Lower lobe of right lung (tissue), 2 donors: Measurements from ENCODE around the gene CACNA1C. TPM values are rescaled to one million over a fixed set of nuclear protein-coding genes. Genes with fewer than 3 reads are reported as not detected.

Experiments
- ATAC-seq, 2 donors: fragments of 200-7000 bp; cut with Tn5 transposase; one replicate each; pipeline ENCODE4 v1.9.1; 2020 to 2022; ENCODE audit warnings: mild to moderate bottlenecking in 2 of 2, moderate library complexity in 2 of 2
- DNase-seq: peaks from one replicate; pipeline ENCODE4 v3.0.0-alpha.2; 2020
- H3K27ac ChIP-seq: fragments of 200-600 bp; one replicate; pipeline ENCODE4 v1.8.0; 2022
- H3K27me3 ChIP-seq: fragments of 200-600 bp; one replicate; pipeline ENCODE4 v1.8.0; 2022; ENCODE audit warnings: low read depth
- H3K36me3 ChIP-seq: fragments of 200-600 bp; one replicate; pipeline ENCODE4 v1.8.0; 2022; ENCODE audit warnings: mild to moderate bottlenecking
- H3K4me1 ChIP-seq: fragments of 200-600 bp; one replicate; pipeline ENCODE4 v1.8.0; 2022
- H3K4me3 ChIP-seq: fragments of 200-600 bp; one replicate; pipeline ENCODE4 v1.8.0; 2022; ENCODE audit warnings: mild to moderate bottlenecking
- H3K9me3 ChIP-seq: fragments of 200-600 bp; one replicate; pipeline ENCODE4 v1.8.0; 2022
- intact Hi-C: fragments of 100-400 bp; cut with DNase I; formaldehyde crosslinking; loops from one replicate; pipeline ENCODE4 v1.11.0; 2022
- total RNA-seq: library from RNA; stranded (reverse); fragmentation: NEBNext Ultra II Directional; extraction: Animal tissue kit (Norgen Biotek cat#: 25700); gene quantifications from one replicate; pipeline ENCODE4 v1.2.1, GENCODE V29; 2021
- TF ChIP-seq, protein P1 (sequence below): fragments of 200-600 bp; IDR thresholded peaks from one replicate; pipeline ENCODE4 v1.8.0; 2022; ENCODE audit warnings: antibody characterized with exemption, mild to moderate bottlenecking
- donor health status: DM: no; HTN: yes; CAD: no; lungs with severe emphysema.

The CACNA1C gene
- total RNA-seq, 1 donor from 2014 or later = 8.4 TPM

DNA sequence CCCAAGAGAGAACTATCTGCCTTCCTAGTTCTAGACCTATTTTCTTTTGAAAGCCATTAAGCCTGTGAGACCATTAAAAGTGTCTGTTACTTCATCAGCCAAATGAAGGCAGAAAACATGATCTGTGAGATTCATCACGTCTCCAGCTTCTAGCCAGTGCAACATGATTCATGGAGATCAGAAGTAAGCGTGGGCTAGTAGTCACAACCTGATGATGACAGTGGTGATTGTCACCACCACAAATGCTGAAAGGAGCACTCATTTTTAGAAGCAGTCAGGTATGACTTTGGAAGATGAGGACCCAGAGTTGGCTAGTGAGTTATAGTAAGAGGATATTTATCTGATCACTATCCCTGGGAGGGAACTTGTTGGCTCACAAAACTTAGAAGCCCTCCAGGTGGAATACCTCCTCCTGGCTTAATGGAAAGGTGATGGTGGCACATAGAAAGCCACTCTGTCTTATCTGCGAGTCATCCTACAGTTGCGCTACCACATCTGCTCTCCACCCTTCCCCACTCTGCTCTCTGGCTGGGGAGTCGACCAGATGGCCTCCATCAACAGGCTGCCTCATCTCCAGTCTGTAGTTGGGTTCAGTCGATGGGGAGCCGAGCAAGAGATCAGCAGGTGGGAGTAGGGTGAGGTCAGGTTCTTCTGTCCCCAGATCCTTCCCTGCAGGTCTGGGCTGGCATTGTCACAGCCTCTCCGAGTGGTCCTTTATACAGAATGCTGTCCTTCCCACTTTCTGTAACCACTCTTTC is 424.4 kb downstream of the CACNA1C start:
- intact Hi-C loops = no loop called here
- DNase-seq = no peak
- TF ChIP-seq, protein P1, sequence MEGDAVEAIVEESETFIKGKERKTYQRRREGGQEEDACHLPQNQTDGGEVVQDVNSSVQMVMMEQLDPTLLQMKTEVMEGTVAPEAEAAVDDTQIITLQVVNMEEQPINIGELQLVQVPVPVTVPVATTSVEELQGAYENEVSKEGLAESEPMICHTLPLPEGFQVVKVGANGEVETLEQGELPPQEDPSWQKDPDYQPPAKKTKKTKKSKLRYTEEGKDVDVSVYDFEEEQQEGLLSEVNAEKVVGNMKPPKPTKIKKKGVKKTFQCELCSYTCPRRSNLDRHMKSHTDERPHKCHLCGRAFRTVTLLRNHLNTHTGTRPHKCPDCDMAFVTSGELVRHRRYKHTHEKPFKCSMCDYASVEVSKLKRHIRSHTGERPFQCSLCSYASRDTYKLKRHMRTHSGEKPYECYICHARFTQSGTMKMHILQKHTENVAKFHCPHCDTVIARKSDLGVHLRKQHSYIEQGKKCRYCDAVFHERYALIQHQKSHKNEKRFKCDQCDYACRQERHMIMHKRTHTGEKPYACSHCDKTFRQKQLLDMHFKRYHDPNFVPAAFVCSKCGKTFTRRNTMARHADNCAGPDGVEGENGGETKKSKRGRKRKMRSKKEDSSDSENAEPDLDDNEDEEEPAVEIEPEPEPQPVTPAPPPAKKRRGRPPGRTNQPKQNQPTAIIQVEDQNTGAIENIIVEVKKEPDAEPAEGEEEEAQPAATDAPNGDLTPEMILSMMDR = no peak

GRCh38 chr12:2479851-2480535 is 427.2 kb downstream of the CACNA1C start:
- ATAC-seq (no peak), DNase-seq (no peak)
- Histone ChIP-seq H3K27me3 (peaks cover 4% of the 10 kb centered on the region), H3K9me3 (no peaks in the 10 kb centered on the region), H3K4me3 (no peak overlapping the region), H3K36me3 (no peaks in the 10 kb centered on the region), H3K27ac (no peak overlapping the region), H3K4me1 (no peaks in the 10 kb centered on the region)
- intact Hi-C loops = no loop called here
- TF ChIP-seq, protein P1 = no peak

More for the DNA sequence above, 424.4 kb downstream of the CACNA1C start:
- no peaks in the 10 kb centered on the region for H3K9me3 ChIP-seq
- H3K4me1 ChIP-seq = no peaks in the 10 kb centered on the region
- no peak overlapping the region for H3K4me3 ChIP-seq
- no peaks in the 10 kb centered on the region for H3K36me3 ChIP-seq
- no peak overlapping the region for H3K27ac ChIP-seq
- H3K27me3 ChIP-seq = peaks cover 4% of the 10 kb centered on the region
- ATAC-seq = no peak

DNA sequence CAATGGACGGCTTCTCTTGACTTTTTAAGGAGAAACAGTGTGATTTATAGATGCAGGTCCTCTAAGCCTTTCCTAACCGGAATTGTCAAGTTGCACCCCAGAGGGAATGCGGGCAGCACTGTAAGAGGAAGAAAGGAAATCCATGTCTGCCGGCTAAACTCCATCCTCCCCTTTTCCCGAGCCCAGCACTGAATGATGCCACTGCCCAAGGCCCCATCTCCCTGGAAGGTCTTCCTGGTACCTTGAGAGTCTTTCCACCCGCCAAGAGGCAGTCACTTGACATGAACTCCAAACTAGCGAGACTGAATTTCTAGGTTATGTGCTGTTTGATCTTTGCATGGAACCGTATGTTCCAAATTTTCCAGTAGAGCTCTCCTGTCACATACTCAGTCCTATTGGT is 428.6 kb downstream of the CACNA1C start:
- no peak for DNase-seq
- Histone ChIP-seq H3K4me3 (no peak overlapping the region), H3K27me3 (peaks cover 4% of the 10 kb centered on the region), H3K9me3 (no peaks in the 10 kb centered on the region), H3K27ac (no peak overlapping the region), H3K36me3 (no peaks in the 10 kb centered on the region), H3K4me1 (no peaks in the 10 kb centered on the region)
- intact Hi-C loops = no loop called here
- ATAC-seq = no peak
- TF ChIP-seq, protein P1 = no peak

GRCh38 chr12:2481951-2482350 is 429.2 kb downstream of the CACNA1C start:
- Histone ChIP-seq H3K36me3 (no peaks in the 10 kb centered on the region), H3K4me1 (no peaks in the 10 kb centered on the region), H3K9me3 (no peaks in the 10 kb centered on the region), H3K27ac (no peak overlapping the region), H3K27me3 (peaks cover 4% of the 10 kb centered on the region), H3K4me3 (no peak overlapping the region)
- intact Hi-C loops = no loop called here
- TF ChIP-seq, protein P1 = no peak
- ATAC-seq = no peak
- no peak for DNase-seq

GRCh38 chr12:2482938-2483660 is 430.3 kb downstream of the CACNA1C start:
- H3K4me3 ChIP-seq = no peak overlapping the region
- no peaks in the 10 kb centered on the region for H3K4me1 ChIP-seq
- no peaks in the 10 kb centered on the region for H3K9me3 ChIP-seq

More at GRCh38 chr12:2482938-2483660, 430.3 kb downstream of the CACNA1C start:
- no peaks in the 10 kb centered on the region for H3K27me3 ChIP-seq
- H3K27ac ChIP-seq = no peak overlapping the region
- no peak for DNase-seq
- TF ChIP-seq, protein P1 = no peak
- H3K36me3 ChIP-seq = no peaks in the 10 kb centered on the region
- intact Hi-C loops = no loop called here
- ATAC-seq = no peak
